RKO (cell line): Measurements from ENCODE around the gene AKAP9.
A peak's percentile ranks its signal among the peaks of the same experiment; 100 is the strongest.
"Not testable (repeated sequence)": the region's sequence is repeated elsewhere in the genome, so short reads cannot be mapped to it uniquely, and the experiment has no call there.

ENCODE experiments used
- DNase-seq: peaks from one replicate; pipeline ENCODE4 v3.0.0-alpha.2; 2016; ENCODE audit warnings: low spot score

AKAP9 gene

GRCh38 chr7:91946549-91946948 is 5.9 kb downstream of the AKAP9 start:
- no peak for DNase-seq

- no peak for DNase-seq
Measured at GRCh38 chr7:91947948-91948347, 7.3 kb downstream of the AKAP9 start.

GRCh38 chr7:91949221-91950009 is 8.8 kb downstream of the AKAP9 start:
- peak; percentile 61 for DNase-seq

- no peak for DNase-seq
Measured at GRCh38 chr7:91953618-91954017, 13.0 kb downstream of the AKAP9 start.

- not testable (repeated sequence) for DNase-seq
Measured at GRCh38 chr7:91956464-91956863, 15.8 kb downstream of the AKAP9 start.

GRCh38 chr7:91957232-91957631 is 16.6 kb downstream of the AKAP9 start:
- DNase-seq, result no peak

- no peak for DNase-seq
Measured at GRCh38 chr7:91957823-91958222, 17.2 kb downstream of the AKAP9 start.

GRCh38 chr7:91959023-91959422 is 18.4 kb downstream of the AKAP9 start:
- no peak for DNase-seq

GRCh38 chr7:91961816-91962215 is 21.2 kb downstream of the AKAP9 start:
- no peak for DNase-seq

- DNase-seq, result no peak
Measured at GRCh38 chr7:91962419-91962818, 21.8 kb downstream of the AKAP9 start.

- DNase-seq, result not testable (repeated sequence)
Measured at GRCh38 chr7:91967513-91967912, 26.9 kb downstream of the AKAP9 start.

GRCh38 chr7:91973639-91974038 is 33.0 kb downstream of the AKAP9 start:
- no peak for DNase-seq

- DNase-seq, result no peak
Measured at GRCh38 chr7:91974066-91974465, 33.4 kb downstream of the AKAP9 start.

GRCh38 chr7:91976743-91977142 is 36.1 kb downstream of the AKAP9 start:
- no peak for DNase-seq

GRCh38 chr7:91979590-91979989 is 38.9 kb downstream of the AKAP9 start:
- no peak for DNase-seq

- DNase-seq, result not testable (repeated sequence)
Measured at GRCh38 chr7:91982352-91982751, 41.7 kb downstream of the AKAP9 start.

GRCh38 chr7:91988213-91988612 is 47.6 kb downstream of the AKAP9 start:
- no peak for DNase-seq

GRCh38 chr7:91993976-91994375 is 53.3 kb downstream of the AKAP9 start:
- no peak for DNase-seq

GRCh38 chr7:91995391-91996105 is 54.9 kb downstream of the AKAP9 start:
- DNase-seq, result no peak

- no peak for DNase-seq
Measured at GRCh38 chr7:91999631-92000565, 59.2 kb downstream of the AKAP9 start.

- no peak for DNase-seq
Measured at GRCh38 chr7:92002720-92003119, 62.1 kb downstream of the AKAP9 start.

- no peak for DNase-seq
Measured at GRCh38 chr7:92006046-92006445, 65.4 kb downstream of the AKAP9 start.
